Thoracic aorta (tissue), 2 donors: ENCODE measurements around the gene SMC2. TPM values are rescaled to one million over a fixed set of nuclear protein-coding genes. Genes with fewer than 3 reads are reported as not detected.

ENCODE experiments used
- ATAC-seq: fragments of 150-250 bp; one replicate; pipeline ENCODE4 v1.8.0; 2017; ENCODE audit warnings: low read depth; ENCODE audit not compliant: insufficient number of reproducible peaks, low FRiP score
- DNase-seq: peaks from one replicate; pipeline ENCODE4 v3.0.0-alpha.2; 2020; ENCODE audit warnings: low spot score
- H3K27ac ChIP-seq, 2 donors: fragments of 200-600 bp; sonication (generic); 1 replicate in 1 of 2; 2 replicates in 1 of 2; pipeline ENCODE4 v1.5.1; 2016; ENCODE audit warnings: mild to moderate bottlenecking in 2 of 2, moderate library complexity in 2 of 2
- H3K27me3 ChIP-seq: fragments of 200-600 bp; sonication (generic); replicated peaks from 2 replicates; pipeline ENCODE4 v1.6.0; 2016; ENCODE audit warnings: mild to moderate bottlenecking; ENCODE audit not compliant: insufficient read depth
- H3K36me3 ChIP-seq: fragments of 200-600 bp; sonication (generic); one replicate; pipeline ENCODE4 v1.5.1; 2016
- H3K4me1 ChIP-seq, 2 donors: fragments of 200-600 bp; sonication (generic); 1 replicate in 1 of 2; 2 replicates in 1 of 2; pipeline versions ENCODE4 v1.5.1 to v1.6.0; 2016; ENCODE audit warnings: low read depth in 2 of 2, mild to moderate bottlenecking in 1 of 2; ENCODE audit not compliant: control insufficient read depth in 1 of 2
- H3K4me3 ChIP-seq: fragments of 200-600 bp; sonication (generic); 2 replicates; pipeline ENCODE4 v1.5.1; 2016; ENCODE audit warnings: mild to moderate bottlenecking
- H3K9me3 ChIP-seq: fragments of 200-600 bp; sonication (generic); 2 replicates; pipeline ENCODE4 v1.5.1; 2016
- total RNA-seq, 2 donors: library from RNA; depleted of rRNA; stranded (reverse); fragments of >200 nt; gene quantifications; one replicate each; pipeline versions ENCODE4 v1.1.0 to v1.2.3, GENCODE V29; 2016
- TF ChIP-seq, protein P1 (sequence below): fragments of 200-600 bp; sonication (generic); IDR thresholded peaks from one replicate; pipeline ENCODE4 v1.5.1; 2019; ENCODE audit warnings: antibody characterized with exemption

The SMC2 gene
- total RNA-seq, 2 donors from 2014 or later: 3.5 to 5.0 TPM

DNA sequence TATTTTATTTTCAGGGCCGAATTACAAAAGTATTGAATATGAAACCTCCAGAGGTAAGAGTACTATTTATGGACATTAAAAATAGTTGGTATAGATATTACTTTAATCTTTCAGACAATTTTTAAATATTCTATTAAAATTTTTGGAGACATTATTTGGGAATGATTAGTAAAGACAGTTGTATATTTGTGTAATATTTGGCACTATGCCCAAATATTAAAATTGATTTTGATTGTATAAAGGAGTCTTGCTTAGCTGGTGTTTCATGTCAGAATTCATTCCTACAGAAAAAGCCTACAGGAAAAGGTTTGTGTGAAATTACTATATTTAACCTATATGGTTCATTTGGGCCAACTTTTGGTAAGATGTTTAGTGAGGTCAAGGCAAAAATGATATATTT lies 5.5 kb downstream of the SMC2 start:
- H3K27me3 ChIP-seq: no peaks in the 10 kb centered on the region
- no peaks in the 10 kb centered on the region for H3K9me3 ChIP-seq
- no peak overlapping the region for H3K27ac ChIP-seq
- TF ChIP-seq, protein P1, sequence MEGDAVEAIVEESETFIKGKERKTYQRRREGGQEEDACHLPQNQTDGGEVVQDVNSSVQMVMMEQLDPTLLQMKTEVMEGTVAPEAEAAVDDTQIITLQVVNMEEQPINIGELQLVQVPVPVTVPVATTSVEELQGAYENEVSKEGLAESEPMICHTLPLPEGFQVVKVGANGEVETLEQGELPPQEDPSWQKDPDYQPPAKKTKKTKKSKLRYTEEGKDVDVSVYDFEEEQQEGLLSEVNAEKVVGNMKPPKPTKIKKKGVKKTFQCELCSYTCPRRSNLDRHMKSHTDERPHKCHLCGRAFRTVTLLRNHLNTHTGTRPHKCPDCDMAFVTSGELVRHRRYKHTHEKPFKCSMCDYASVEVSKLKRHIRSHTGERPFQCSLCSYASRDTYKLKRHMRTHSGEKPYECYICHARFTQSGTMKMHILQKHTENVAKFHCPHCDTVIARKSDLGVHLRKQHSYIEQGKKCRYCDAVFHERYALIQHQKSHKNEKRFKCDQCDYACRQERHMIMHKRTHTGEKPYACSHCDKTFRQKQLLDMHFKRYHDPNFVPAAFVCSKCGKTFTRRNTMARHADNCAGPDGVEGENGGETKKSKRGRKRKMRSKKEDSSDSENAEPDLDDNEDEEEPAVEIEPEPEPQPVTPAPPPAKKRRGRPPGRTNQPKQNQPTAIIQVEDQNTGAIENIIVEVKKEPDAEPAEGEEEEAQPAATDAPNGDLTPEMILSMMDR: no peak
- H3K4me3 ChIP-seq: no peak overlapping the region
- DNase-seq (no peak), ATAC-seq (no peak)
- peaks cover 5% of the 10 kb centered on the region for H3K36me3 ChIP-seq
- peaks cover 6 to 9% of the 10 kb centered on the region in 2 donors for H3K4me1 ChIP-seq

- H3K36me3 ChIP-seq: peaks cover 5% of the 10 kb centered on the region
- no peaks in the 10 kb centered on the region for H3K9me3 ChIP-seq
Observed at GRCh38 chr9:104104360-104104759, 10.3 kb downstream of the SMC2 start.

GRCh38 chr9:104107799-104108198 lies 13.7 kb downstream of the SMC2 start:
- no peaks in the 10 kb centered on the region for H3K9me3 ChIP-seq
- ATAC-seq: no peak
- DNase-seq: no peak
- H3K27me3 ChIP-seq: no peaks in the 10 kb centered on the region
- H3K4me1 ChIP-seq: no peaks in the 10 kb centered on the region
- TF ChIP-seq, protein P1: no peak
- H3K4me3 ChIP-seq: no peak overlapping the region
- H3K27ac ChIP-seq: no peak overlapping the region
- peaks cover 5% of the 10 kb centered on the region for H3K36me3 ChIP-seq

More at GRCh38 chr9:104104360-104104759, 10.3 kb downstream of the SMC2 start:
- Histone ChIP-seq H3K4me1 (no peaks in the 10 kb centered on the region), H3K27ac (no peak overlapping the region), H3K27me3 (no peaks in the 10 kb centered on the region), H3K4me3 (no peak overlapping the region)
- ATAC-seq (no peak), DNase-seq (no peak)
- TF ChIP-seq, protein P1: no peak

GRCh38 chr9:104108315-104108714 lies 14.2 kb downstream of the SMC2 start:
- TF ChIP-seq, protein P1: no peak
- H3K36me3 ChIP-seq: peaks cover 5% of the 10 kb centered on the region
- DNase-seq (no peak), ATAC-seq (no peak)
- H3K27me3 ChIP-seq: no peaks in the 10 kb centered on the region
- H3K9me3 ChIP-seq: no peaks in the 10 kb centered on the region
- no peaks in the 10 kb centered on the region for H3K4me1 ChIP-seq
- no peak overlapping the region for H3K27ac ChIP-seq
- no peak overlapping the region for H3K4me3 ChIP-seq

DNA sequence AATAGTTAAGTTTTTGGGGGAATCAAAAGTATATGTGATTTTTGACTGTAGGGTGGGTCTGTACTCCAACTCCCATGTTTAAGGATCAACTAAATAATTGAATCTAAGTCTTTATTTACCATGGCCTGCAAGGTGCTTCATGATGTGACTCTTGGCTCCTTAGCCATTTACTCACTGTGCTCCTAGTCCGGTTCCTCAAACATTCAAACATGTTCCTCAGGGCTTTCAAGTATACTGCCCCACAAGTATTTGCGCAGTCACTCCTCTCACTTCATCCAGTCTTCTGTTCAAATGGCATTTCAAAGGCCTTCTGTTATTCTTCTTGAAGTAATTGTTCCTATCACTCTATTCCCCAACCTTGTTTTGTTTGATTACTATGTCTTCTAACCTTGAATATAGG lies 16.4 kb downstream of the SMC2 start:
- no peak for ATAC-seq

More for the DNA sequence above, 16.4 kb downstream of the SMC2 start:
- H3K9me3 ChIP-seq: no peaks in the 10 kb centered on the region
- no peaks in the 10 kb centered on the region for H3K4me1 ChIP-seq
- DNase-seq: no peak
- no peaks in the 10 kb centered on the region for H3K36me3 ChIP-seq
- no peak overlapping the region for H3K27ac ChIP-seq
- TF ChIP-seq, protein P1: no peak
- no peak overlapping the region for H3K4me3 ChIP-seq
- H3K27me3 ChIP-seq: no peaks in the 10 kb centered on the region
